ENCODE results near the gene MBOAT1.

MBOAT1 gene

GRCh38 chr6:20243288-20243687 lies 31.0 kb upstream of the MBOAT1 start:
- peaks cover 9% of the 10 kb centered on the region; the same call in 1 of the 2 replicates for H3K4me1 ChIP-seq (ENCODE audit: insufficient read depth, low read length)
- WGBS: 96% methylated on average over 1 of the region's 1 CpG
- no peak overlapping the region for H3K27ac ChIP-seq (ENCODE audit: low read depth, low read length)
- H3K9ac ChIP-seq (ENCODE audit: low read depth, low read length): no peak overlapping the region
- H3K36me3 ChIP-seq (ENCODE audit: insufficient read depth, low read length): no peaks in the 10 kb centered on the region
- H3K27me3 ChIP-seq (ENCODE audit: insufficient read depth, low read length): no peaks in the 10 kb centered on the region
- H3K9me3 ChIP-seq (ENCODE audit: insufficient read depth, low read depth, low read length): no peaks in the 10 kb centered on the region
- H3K4me3 ChIP-seq (ENCODE audit: low read length): no peak overlapping the region

DNA sequence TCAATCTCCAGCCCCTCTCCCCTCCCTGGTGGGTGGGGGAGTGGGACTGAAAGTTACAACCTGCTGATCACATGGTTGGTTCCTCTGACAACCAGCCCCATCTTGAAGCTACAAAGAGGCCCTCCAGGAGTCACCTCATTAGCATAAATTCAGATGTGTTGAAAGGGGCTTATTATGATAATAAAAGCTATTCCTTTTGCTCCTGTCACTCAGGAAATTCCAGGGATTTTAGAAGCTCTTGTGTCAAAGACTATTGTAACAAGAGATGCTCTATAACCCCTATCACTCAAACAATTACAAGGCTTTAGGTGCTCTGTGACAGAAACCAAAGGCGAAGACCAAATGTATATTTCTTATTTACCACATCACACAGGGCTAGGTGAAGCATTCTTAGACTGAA lies 30.1 kb upstream of the MBOAT1 start:
- Histone ChIP-seq H3K4me1 (ENCODE audit: insufficient read depth, low read length) (peaks cover 12% of the 10 kb centered on the region; the same call in 1 of the 2 replicates), H3K27ac (ENCODE audit: low read depth, low read length) (no peak overlapping the region), H3K27me3 (ENCODE audit: insufficient read depth, low read length) (no peaks in the 10 kb centered on the region), H3K36me3 (ENCODE audit: insufficient read depth, low read length) (no peaks in the 10 kb centered on the region), H3K9ac (ENCODE audit: low read depth, low read length) (no peak overlapping the region), H3K4me3 (ENCODE audit: low read length) (no peak overlapping the region), H3K9me3 (ENCODE audit: insufficient read depth, low read depth, low read length) (no peaks in the 10 kb centered on the region)
- 86% methylated on average over 1 of the region's 1 CpG for WGBS

GRCh38 chr6:20241102-20241501 lies 28.8 kb upstream of the MBOAT1 start:
- no peak overlapping the region for H3K4me3 ChIP-seq (ENCODE audit: low read length)
- no peaks in the 10 kb centered on the region for H3K9me3 ChIP-seq (ENCODE audit: insufficient read depth, low read depth, low read length)
- peaks cover 12% of the 10 kb centered on the region; the same call in 1 of the 2 replicates for H3K4me1 ChIP-seq (ENCODE audit: insufficient read depth, low read length)
- no peak overlapping the region for H3K9ac ChIP-seq (ENCODE audit: low read depth, low read length)
- no peaks in the 10 kb centered on the region for H3K27me3 ChIP-seq (ENCODE audit: insufficient read depth, low read length)
- WGBS: 100% methylated on average over 1 of the region's 2 CpGs
- H3K27ac ChIP-seq (ENCODE audit: low read depth, low read length): no peak overlapping the region
- H3K36me3 ChIP-seq (ENCODE audit: insufficient read depth, low read length): no peaks in the 10 kb centered on the region

DNA sequence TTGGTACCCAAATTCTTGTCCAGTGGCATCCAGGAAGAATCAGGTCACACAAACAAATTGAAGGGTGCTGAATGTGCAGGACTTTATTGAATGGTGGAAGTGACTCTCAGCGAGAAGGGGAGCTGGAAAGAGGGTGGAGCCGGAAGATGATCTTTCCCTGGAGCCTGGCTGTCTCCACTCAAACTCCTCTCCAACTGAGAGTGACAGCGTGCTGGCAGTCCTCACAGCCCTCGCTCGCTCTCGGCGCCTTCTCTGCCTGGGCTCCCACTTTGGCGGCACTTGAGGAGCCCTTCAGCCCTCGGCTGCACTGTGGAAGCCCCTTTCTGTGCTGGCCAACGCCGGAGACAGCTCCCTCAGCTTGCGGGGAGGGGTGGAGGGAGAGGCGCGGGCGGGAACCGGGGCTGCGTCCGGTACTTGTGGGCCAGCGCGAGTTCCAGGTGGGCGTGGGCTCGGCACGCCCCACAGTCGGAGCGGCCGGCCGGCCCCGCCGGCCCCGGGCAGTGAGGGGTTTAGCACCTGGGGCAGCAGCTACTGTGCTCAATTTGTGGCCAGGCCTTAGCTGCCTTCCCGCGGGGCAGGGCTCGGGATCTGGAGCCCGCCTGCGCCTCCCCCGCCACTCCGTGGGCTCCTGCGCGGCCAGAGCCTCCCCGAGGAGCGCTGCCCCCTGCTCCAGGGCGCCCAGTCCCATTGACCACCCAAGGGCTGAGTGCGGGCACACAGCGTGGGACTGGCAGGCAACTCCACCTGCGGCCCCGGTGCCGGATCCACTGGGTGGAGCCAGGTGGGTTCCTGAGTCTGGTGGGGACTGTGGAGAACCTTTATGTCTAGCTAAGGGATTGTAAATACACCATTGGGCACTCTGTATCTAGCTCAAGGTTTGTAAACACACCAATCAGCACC lies 26.7 kb upstream of the MBOAT1 start:
- Histone ChIP-seq H3K27me3 (ENCODE audit: insufficient read depth, low read length) (no peaks in the 10 kb centered on the region), H3K9ac (ENCODE audit: low read depth, low read length) (no peak overlapping the region), H3K4me1 (ENCODE audit: insufficient read depth, low read length) (peaks cover 12% of the 10 kb centered on the region; the same call in 1 of the 2 replicates), H3K4me3 (ENCODE audit: low read length) (no peak overlapping the region), H3K9me3 (ENCODE audit: insufficient read depth, low read depth, low read length) (no peaks in the 10 kb centered on the region), H3K36me3 (ENCODE audit: insufficient read depth, low read length) (no peaks in the 10 kb centered on the region), H3K27ac (ENCODE audit: low read depth, low read length) (no peak overlapping the region)
- 93% methylated on average over 47 of the region's 47 CpGs for WGBS

DNA sequence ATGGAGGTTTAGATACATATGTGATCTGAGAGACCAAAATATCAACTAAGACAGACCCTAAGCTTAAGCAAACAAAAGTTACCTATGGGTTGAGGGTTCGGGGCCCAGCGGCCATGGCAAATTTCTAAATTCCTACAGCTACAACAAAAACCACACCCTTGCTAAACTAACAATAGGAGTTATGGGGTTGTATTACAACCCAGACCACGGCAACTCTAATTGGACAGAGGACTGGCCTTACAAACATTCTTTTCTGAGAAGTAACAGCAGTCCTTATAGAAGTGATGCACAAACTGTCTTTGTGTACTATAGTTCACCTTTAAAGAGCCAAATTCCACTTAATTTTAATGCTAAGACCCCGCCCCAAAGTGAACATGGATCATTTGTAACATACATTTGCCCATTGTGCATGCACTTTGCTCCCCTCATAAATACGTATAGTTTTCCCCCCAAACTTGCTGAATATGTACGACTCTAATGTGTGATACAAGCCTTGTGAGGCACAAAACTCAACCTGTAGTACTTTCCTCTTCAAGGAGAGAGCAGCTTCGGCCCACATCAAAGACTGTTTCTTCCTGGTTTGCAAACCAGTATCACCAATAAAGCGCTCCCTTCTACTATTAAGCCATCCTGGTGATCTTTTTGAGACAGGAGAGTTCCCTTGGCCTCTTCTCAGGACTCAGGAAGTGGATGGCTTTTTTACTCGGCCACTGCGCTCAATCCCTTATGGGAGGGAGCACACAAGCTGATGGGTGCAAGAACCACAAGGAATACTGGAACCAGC lies 25.6 kb upstream of the MBOAT1 start:
- no peaks in the 10 kb centered on the region for H3K27me3 ChIP-seq (ENCODE audit: insufficient read depth, low read length)
- no peaks in the 10 kb centered on the region for H3K9me3 ChIP-seq (ENCODE audit: insufficient read depth, low read depth, low read length)
- H3K36me3 ChIP-seq (ENCODE audit: insufficient read depth, low read length): no peaks in the 10 kb centered on the region
- H3K4me1 ChIP-seq (ENCODE audit: insufficient read depth, low read length): peaks cover 12% of the 10 kb centered on the region; the same call in 1 of the 2 replicates
- WGBS: 94% methylated on average over 10 of the region's 10 CpGs
- H3K27ac ChIP-seq (ENCODE audit: low read depth, low read length): no peak overlapping the region
- H3K9ac ChIP-seq (ENCODE audit: low read depth, low read length): no peak overlapping the region
- no peak overlapping the region for H3K4me3 ChIP-seq (ENCODE audit: low read length)

- peaks cover 4% of the 10 kb centered on the region; the same call in 1 of the 2 replicates for H3K9me3 ChIP-seq (ENCODE audit: insufficient read depth, low read depth, low read length)
- H3K4me3 ChIP-seq (ENCODE audit: low read length): no peak overlapping the region
- no peak overlapping the region for H3K9ac ChIP-seq (ENCODE audit: low read depth, low read length)
- 0 out of 2 replicates have a peak, but pooled peaks cover 3% of the 10 kb centered on the region for H3K4me1 ChIP-seq (ENCODE audit: insufficient read depth, low read length)
- H3K36me3 ChIP-seq (ENCODE audit: insufficient read depth, low read length): no peaks in the 10 kb centered on the region
- 93% methylated on average over 2 of the region's 2 CpGs for WGBS
- H3K27me3 ChIP-seq (ENCODE audit: insufficient read depth, low read length): no peaks in the 10 kb centered on the region
- no peak overlapping the region for H3K27ac ChIP-seq (ENCODE audit: low read depth, low read length)
Measured at GRCh38 chr6:20236909-20237600, 24.8 kb upstream of the MBOAT1 start.

DNA sequence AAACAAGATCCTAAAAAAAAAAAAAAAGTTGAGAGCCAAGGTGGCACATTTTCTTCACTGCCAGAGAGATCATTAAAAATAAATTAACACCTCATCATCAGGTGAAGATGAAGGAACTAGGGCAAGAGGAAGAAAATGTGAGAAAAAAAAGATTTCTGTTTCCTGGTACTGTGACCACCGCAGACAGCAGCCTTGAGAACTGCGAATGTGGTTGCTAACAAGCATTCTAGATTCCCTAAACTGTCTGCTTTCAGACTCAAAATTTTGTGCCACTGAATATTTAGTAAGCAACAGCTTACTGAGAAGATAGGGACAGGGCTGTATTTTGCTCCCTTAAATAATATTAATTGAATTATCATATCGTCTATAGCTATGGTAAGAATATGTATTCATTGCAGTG lies 24.1 kb upstream of the MBOAT1 start:
- H3K27me3 ChIP-seq (ENCODE audit: insufficient read depth, low read length): no peaks in the 10 kb centered on the region
- WGBS: 95% methylated on average over 3 of the region's 3 CpGs
- H3K4me1 ChIP-seq (ENCODE audit: insufficient read depth, low read length): 0 out of 2 replicates have a peak, but pooled peaks cover 3% of the 10 kb centered on the region
- no peak overlapping the region for H3K27ac ChIP-seq (ENCODE audit: low read depth, low read length)
- peaks cover 4% of the 10 kb centered on the region; the same call in 1 of the 2 replicates for H3K9me3 ChIP-seq (ENCODE audit: insufficient read depth, low read depth, low read length)
- no peaks in the 10 kb centered on the region for H3K36me3 ChIP-seq (ENCODE audit: insufficient read depth, low read length)
- no peak overlapping the region for H3K4me3 ChIP-seq (ENCODE audit: low read length)
- H3K9ac ChIP-seq (ENCODE audit: low read depth, low read length): no peak overlapping the region

DNA sequence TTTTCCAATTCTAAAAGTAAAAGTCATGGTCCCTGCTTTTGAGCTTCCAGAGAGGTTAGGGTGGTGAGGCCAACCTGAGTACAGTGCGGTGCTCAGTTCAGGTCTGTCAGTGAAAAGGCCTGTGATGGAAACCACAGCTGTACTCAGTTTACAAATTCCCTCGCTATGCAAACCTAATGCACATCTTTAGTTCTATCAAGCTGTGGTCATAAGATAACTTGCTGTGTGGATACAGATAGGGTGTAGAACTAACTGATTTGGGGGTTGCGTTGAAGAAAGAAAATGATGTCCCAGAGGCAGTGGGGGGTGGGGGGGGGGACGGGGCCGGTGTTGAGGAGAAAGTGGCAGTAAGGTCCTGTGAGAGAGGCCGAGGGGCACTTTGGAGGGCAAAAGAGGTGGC lies 22.8 kb upstream of the MBOAT1 start:
- Histone ChIP-seq H3K27me3 (ENCODE audit: insufficient read depth, low read length) (no peaks in the 10 kb centered on the region), H3K27ac (ENCODE audit: low read depth, low read length) (no peak overlapping the region), H3K4me1 (ENCODE audit: insufficient read depth, low read length) (0 out of 2 replicates have a peak, but pooled peaks cover 3% of the 10 kb centered on the region), H3K9ac (ENCODE audit: low read depth, low read length) (no peak overlapping the region), H3K9me3 (ENCODE audit: insufficient read depth, low read depth, low read length) (peaks cover 4% of the 10 kb centered on the region; the same call in 1 of the 2 replicates), H3K36me3 (ENCODE audit: insufficient read depth, low read length) (no peaks in the 10 kb centered on the region), H3K4me3 (ENCODE audit: low read length) (no peak overlapping the region)
- WGBS: 92% methylated on average over 5 of the region's 6 CpGs

DNA sequence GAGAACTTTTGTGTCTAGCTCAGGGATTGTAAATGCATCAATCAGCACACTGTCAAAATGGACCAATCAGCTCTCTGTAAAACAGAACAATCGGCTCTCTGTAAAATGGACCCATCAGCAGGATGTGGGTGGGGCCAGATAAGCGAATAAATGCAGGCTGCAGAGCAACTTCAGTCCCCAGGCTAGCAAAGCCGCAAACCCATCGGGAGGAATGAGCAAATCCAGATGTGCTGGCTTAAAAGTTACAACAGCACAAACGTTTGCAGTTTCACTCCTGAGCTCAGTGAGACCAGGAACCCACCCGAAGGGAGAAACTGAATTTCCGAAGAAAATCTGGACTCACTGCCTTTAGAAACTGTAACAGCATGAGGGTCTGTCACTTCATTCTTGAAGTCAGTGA lies 21.9 kb upstream of the MBOAT1 start:
- H3K9me3 ChIP-seq (ENCODE audit: insufficient read depth, low read depth, low read length): peaks cover 4% of the 10 kb centered on the region; the same call in 1 of the 2 replicates
- no peak overlapping the region for H3K9ac ChIP-seq (ENCODE audit: low read depth, low read length)
- no peak overlapping the region for H3K4me3 ChIP-seq (ENCODE audit: low read length)
- no peak overlapping the region for H3K27ac ChIP-seq (ENCODE audit: low read depth, low read length)
- 0 out of 2 replicates have a peak, but pooled peaks cover 3% of the 10 kb centered on the region for H3K4me1 ChIP-seq (ENCODE audit: insufficient read depth, low read length)
- H3K27me3 ChIP-seq (ENCODE audit: insufficient read depth, low read length): no peaks in the 10 kb centered on the region
- 93% methylated on average over 7 of the region's 7 CpGs for WGBS
- no peaks in the 10 kb centered on the region for H3K36me3 ChIP-seq (ENCODE audit: insufficient read depth, low read length)

- H3K27me3 ChIP-seq (ENCODE audit: insufficient read depth, low read length): no peaks in the 10 kb centered on the region
- 0 out of 2 replicates have a peak, but pooled peaks cover 3% of the 10 kb centered on the region for H3K4me1 ChIP-seq (ENCODE audit: insufficient read depth, low read length)
- peaks cover 4% of the 10 kb centered on the region; the same call in 1 of the 2 replicates for H3K9me3 ChIP-seq (ENCODE audit: insufficient read depth, low read depth, low read length)
- no peak overlapping the region for H3K27ac ChIP-seq (ENCODE audit: low read depth, low read length)
- no peak overlapping the region for H3K9ac ChIP-seq (ENCODE audit: low read depth, low read length)
- H3K4me3 ChIP-seq (ENCODE audit: low read length): no peak overlapping the region
- H3K36me3 ChIP-seq (ENCODE audit: insufficient read depth, low read length): no peaks in the 10 kb centered on the region
- WGBS: 96% methylated on average over 44 of the region's 44 CpGs
Measured at GRCh38 chr6:20233007-20233730, 20.9 kb upstream of the MBOAT1 start.

Measured in HUES64 (cell line).